ENCODE data around the gene PCNX1.
"Not testable (repeated sequence)": the region's sequence is repeated elsewhere in the genome, so short reads cannot be mapped to it uniquely, and the experiment has no call there.

Gene PCNX1

DNA sequence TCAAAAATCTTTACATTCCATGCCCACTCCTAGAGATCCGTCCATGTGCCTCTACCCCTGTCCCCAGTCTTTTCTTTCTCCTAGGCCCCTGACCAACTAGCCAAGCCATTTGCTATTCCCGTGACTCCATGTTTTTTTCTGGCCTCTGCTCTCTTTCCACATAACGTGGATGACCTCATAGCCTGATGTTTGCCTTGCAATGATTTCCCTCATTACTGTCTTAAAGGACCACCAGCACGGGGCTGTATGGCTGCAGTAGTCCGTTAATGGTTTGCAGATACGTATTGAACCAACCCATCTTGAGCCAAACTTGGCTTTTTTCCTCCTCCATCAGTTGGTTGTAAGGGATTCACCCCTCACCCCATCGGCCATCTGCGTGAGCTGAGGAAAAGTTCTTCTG lies 226.0 kb downstream of the PCNX1 start:
- DNase-seq = no peak

GRCh38 chr14:71135496-71135895 lies 228.2 kb downstream of the PCNX1 start:
- DNase-seq = no peak

DNA sequence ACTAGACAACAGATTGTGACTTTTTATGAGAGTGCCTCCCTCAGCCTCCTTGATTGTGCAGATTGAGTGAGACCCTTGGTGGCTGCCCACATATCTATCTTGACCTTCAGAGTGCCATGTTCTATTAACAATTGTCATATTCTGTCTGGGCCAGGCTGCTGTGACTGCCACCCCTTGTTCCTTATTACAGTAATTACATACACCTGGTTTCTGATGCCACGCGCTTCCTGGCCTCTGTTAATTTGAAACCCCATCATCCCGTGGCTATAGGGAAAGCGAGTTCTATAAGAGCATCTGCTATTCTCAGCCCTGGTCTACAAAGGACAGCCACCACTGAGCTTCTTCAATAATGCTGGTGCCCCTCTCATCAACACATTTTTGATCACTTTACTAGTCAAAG lies 228.7 kb downstream of the PCNX1 start:
- DNase-seq = no peak

DNA sequence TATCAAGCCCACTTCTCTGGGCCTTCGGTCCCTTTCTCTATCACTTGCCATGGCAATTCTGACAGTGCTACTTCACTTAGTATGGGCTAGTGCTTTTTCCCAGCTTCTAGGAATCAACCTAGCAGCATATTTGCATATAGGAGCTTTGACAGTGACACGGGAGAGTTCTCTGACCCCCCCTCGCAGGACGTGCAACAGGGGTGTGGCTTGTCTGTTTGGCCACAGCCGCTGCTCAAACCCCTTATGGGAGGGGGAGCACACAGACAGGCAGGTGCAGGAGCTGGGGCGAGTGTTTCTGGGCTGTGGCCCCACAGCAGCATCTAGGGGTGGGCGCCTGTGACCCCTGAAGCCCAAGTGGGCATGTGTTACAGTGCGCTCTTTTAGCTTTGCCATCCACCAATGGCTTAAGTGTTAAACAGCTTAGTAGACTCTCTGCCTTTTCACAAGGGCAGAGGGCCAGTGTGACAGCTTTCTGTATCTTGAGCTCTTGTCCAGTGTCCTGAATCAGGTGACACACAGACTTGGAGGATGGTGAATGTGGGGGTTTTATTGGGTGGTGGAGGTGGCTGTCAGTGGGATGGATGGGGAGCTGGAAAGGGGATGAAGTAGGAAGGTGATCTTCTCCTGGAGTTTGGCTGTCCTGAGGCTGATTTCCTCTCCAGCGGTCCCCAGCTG lies 229.3 kb downstream of the PCNX1 start:
- DNase-seq = no peak

- DNase-seq = no peak
Measured at GRCh38 chr14:71137536-71138447, 230.5 kb downstream of the PCNX1 start.

- peak; percentile 72 for DNase-seq
Measured at GRCh38 chr14:71138448-71139293, 231.4 kb downstream of the PCNX1 start.

GRCh38 chr14:71139294-71139946 lies 232.2 kb downstream of the PCNX1 start:
- no peak for DNase-seq

DNA sequence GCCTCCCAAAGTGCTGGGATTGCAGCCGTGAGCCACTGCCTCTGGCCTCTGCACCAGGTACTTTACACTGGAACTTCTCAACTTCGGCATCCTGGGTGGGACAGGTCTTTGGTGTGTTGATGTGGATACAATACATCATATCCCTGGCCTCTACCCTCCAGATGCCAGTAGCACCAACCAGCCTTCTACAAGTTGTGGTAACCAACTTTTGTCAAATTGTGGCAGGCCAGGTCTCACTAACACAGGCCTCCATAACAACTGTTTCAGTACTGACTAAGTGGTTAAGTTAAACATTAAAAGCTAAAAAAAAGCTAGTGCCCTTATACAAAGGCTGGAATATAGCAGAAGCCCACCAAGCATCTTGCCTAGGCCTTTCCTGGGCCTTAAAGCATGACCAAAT lies 232.9 kb downstream of the PCNX1 start:
- no peak for DNase-seq

DNA sequence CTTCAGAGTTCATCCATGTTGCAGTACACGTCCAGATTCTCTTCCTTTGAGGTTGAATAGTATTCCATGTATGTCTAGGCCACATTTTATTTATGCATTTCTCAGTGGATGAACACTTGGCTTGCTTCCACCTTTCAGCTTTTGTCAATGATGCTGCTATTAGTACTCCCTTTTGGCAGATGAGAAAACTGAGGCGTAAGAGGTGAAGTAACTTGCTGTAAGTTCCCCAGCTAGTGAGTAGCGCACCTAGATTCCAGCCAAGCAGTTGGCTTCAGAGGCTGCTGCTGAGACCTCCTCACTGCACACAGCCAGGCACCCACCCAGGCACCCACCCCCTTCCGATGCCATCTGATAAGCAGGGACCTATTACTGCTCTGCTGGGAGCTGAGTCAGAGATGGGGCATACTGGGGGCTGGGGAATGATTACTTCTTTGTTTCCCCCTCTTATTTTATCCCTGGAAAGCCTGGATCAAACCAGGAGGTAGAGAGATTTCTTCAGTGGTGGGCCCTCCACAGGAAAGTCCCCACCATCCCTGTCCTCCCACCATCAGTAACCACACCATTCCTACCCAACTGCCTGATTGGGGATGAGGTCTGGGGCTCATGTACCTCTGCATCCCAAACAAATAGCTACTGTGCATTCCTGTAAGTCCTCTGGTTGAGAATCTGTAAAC lies 234.6 kb downstream of the PCNX1 start:
- no peak for DNase-seq

- no peak for DNase-seq
Measured at GRCh38 chr14:71142375-71143038, 235.2 kb downstream of the PCNX1 start.

- DNase-seq = no peak
Measured at GRCh38 chr14:71143381-71144290, 236.4 kb downstream of the PCNX1 start.

GRCh38 chr14:71147335-71147734 lies 240.1 kb downstream of the PCNX1 start:
- DNase-seq = not testable (repeated sequence)

DNA sequence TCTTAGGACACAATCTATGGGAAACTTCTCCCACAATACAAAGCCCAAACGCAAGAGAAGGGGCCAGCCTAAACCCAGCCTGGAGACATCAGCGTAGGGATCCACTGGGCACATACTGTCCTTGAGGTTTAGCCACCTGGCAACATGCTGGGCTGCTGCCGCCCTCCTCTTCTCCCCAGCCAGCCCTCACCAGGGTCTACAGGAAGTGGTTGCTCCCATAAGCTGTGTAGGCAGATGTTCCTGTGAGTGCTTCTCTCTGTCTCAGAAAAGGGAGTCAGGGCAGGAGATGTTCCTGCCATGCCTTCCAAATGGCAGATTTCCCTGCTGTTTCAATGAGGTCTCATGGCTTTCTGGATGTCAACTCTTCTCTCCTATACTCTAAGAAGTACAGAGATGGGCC lies 241.4 kb downstream of the PCNX1 start:
- no peak for DNase-seq

DNA sequence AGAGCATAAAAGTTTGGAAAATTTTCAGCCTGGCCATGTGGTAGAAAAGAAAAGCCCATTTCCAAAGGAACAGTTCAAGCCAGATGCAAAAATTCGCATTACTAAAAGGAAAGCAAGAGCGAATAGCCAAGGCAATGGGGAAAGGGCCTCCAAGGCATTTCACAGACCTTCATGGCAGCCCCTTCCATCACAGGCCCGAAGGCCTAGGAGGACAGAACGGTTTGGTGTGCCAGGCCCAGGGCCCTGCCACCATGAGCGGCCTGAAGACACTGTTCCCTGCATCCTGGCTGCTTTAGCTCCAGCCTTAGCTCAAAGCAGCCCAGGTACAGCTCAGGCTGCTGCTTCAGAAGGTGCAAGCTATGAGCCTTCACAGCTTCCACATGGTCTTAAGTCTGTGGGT lies 243.5 kb downstream of the PCNX1 start:
- DNase-seq = no peak

DNA sequence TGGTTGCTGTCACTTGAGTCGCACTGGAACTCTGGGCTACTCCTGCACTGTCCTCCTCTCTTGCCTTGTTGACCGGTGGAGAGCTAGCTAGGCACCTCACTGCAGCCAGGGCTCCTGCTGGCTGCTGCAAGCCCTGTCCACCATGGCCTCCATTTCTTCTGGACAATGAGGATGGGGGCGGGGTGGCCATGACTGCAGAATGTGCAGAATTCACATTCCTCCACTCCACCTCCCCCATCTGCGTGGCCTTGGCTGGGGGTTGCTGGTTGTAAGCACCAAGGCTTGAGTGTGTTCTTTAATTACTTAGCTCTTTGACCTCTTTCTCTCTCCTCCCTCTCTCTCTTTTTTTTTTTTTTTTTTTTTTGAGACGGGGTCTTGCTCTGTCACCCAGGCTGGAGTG lies 248.5 kb downstream of the PCNX1 start:
- no peak for DNase-seq

DNA sequence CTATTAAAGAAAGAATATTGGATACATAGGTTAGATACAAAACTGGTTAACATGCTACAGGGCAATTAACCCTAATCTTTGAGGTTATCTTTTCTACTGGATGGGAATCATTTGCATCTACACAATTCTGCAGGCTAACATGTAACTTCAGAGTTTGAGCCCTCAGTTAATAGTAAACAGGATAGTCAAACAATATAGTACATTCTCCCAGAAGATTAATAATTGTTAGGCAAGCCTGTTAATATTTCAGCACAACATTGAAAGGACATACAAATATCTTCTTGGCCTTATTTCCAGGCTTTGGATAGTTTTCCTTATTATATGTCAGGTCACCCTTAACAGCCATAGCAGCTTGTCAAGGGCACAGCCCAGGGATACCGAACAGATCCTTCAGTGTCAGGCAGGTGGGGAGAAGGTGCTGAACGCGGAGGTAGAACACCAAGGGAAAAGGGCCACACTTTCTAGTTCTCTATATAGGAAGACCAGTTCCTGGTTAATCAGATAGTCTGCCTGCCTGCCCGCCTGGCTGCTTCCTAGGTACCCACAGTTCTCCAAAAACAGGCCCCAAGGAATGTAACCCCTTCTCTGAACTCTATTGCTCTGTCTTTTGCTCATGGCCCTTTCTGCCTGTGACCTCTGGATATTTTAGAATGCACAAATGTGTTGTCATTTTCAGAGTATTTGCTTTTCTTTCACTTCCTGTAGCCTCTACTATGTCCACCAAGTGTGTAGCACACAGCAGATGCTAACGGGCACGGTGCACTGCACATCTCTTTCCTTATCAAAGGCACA lies 256.0 kb downstream of the PCNX1 start:
- DNase-seq = no peak

- no peak for DNase-seq
Measured at GRCh38 chr14:71163842-71164629, 256.8 kb downstream of the PCNX1 start.

Data from right forelimb (tissue), 1 donor.